H9 (cell line): Measurements from ENCODE around the gene UBAC1. TPM values are rescaled to one million over a fixed set of nuclear protein-coding genes. Genes with fewer than 3 reads are reported as not detected.

Experiments used
- DNase-seq: peaks from one replicate; pipeline ENCODE4 v3.0.0-alpha.2; 2017
- H2AFZ ChIP-seq: one replicate; pipeline ENCODE4 v1.6.1; 2013; ENCODE audit warnings: mild to moderate bottlenecking, low read length, control low read depth, moderate library complexity
- H2AK5ac ChIP-seq: 2 replicates; pipeline ENCODE4 v1.6.1; 2013; ENCODE audit warnings: low read length, control low read depth, mixed read lengths; ENCODE audit not compliant: insufficient read length
- H2BK120ac ChIP-seq: one replicate; pipeline ENCODE4 v1.6.1; 2013; ENCODE audit warnings: low read depth, mild to moderate bottlenecking, low read length, control low read depth, inconsistent platforms; ENCODE audit not compliant: poor library complexity, severe bottlenecking
- H2BK12ac ChIP-seq: 2 replicates; pipeline ENCODE4 v1.6.1; 2013; ENCODE audit warnings: low read length, control low read depth, mixed read lengths, low read depth; ENCODE audit not compliant: insufficient read length
- H2BK15ac ChIP-seq: 2 replicates; pipeline ENCODE4 v1.6.1; 2013; ENCODE audit warnings: low read depth, low read length, control low read depth
- H2BK20ac ChIP-seq: one replicate; pipeline ENCODE4 v1.6.1; 2013; ENCODE audit warnings: low read depth, mild to moderate bottlenecking, low read length, control low read depth, inconsistent platforms; ENCODE audit not compliant: poor library complexity, severe bottlenecking
- H2BK5ac ChIP-seq: 2 replicates; pipeline ENCODE4 v1.6.1; 2013; ENCODE audit warnings: low read length, control low read depth, mixed read lengths; ENCODE audit not compliant: insufficient read length
- H3K14ac ChIP-seq: 2 replicates; pipeline ENCODE4 v1.6.1; 2013; ENCODE audit warnings: low read length, control low read depth; ENCODE audit not compliant: insufficient read depth
- H3K18ac ChIP-seq: 2 replicates; pipeline ENCODE4 v1.6.1; 2013; ENCODE audit warnings: low read depth, mild to moderate bottlenecking, mixed read lengths, low read length, control low read depth; ENCODE audit not compliant: insufficient read length
- H3K23ac ChIP-seq: 2 replicates; pipeline ENCODE4 v1.6.1; 2013; ENCODE audit warnings: low read length, control low read depth, mixed read lengths, low read depth; ENCODE audit not compliant: insufficient read length
- H3K23me2 ChIP-seq: 2 replicates; pipeline ENCODE4 v1.6.1; 2013; ENCODE audit warnings: low read depth, mild to moderate bottlenecking, mixed read lengths, low read length, control low read depth; ENCODE audit not compliant: insufficient read length, poor library complexity, severe bottlenecking
- H3K27ac ChIP-seq: 2 replicates; pipeline ENCODE4 v1.5.1; 2013; ENCODE audit warnings: low read length, control low read depth, mixed read lengths, low read depth; ENCODE audit not compliant: insufficient read length
- H3K27me3 ChIP-seq: 2 replicates; pipeline ENCODE4 v1.6.1; 2013; ENCODE audit warnings: low read length, control low read depth, inconsistent platforms; ENCODE audit not compliant: insufficient read depth
- H3K4ac ChIP-seq: 2 replicates; pipeline ENCODE4 v1.6.1; 2013; ENCODE audit warnings: low read depth, mild to moderate bottlenecking, control low read depth, inconsistent platforms, low read length, moderate library complexity
- H3K4me1 ChIP-seq: 2 replicates; pipeline ENCODE4 v1.6.1; 2013; ENCODE audit warnings: low read length, control low read depth, inconsistent platforms; ENCODE audit not compliant: insufficient read depth
- H3K4me2 ChIP-seq: 2 replicates; pipeline ENCODE4 v1.6.1; 2013; ENCODE audit warnings: low read length, control low read depth, mixed read lengths; ENCODE audit not compliant: insufficient read length, insufficient read depth
- H3K56ac ChIP-seq: 2 replicates; pipeline ENCODE4 v1.6.1; 2013; ENCODE audit warnings: low read depth, mild to moderate bottlenecking, mixed read lengths, low read length, control low read depth; ENCODE audit not compliant: insufficient read length
- H3K79me1 ChIP-seq: 2 replicates; pipeline ENCODE4 v1.6.1; 2013; ENCODE audit warnings: low read depth, mild to moderate bottlenecking, moderate library complexity, low read length, control low read depth, inconsistent platforms; ENCODE audit not compliant: insufficient read depth, poor library complexity, severe bottlenecking
- H3K79me2 ChIP-seq: 2 replicates; pipeline ENCODE4 v1.6.1; 2013; ENCODE audit warnings: low read length, control low read depth, inconsistent platforms; ENCODE audit not compliant: insufficient read depth
- H3K9ac ChIP-seq: 2 replicates; pipeline ENCODE4 v1.6.1; 2013; ENCODE audit warnings: low read length, control low read depth, mixed read lengths; ENCODE audit not compliant: insufficient read length; ENCODE audit errors: extremely low read depth
- H3K9me3 ChIP-seq: one replicate; pipeline ENCODE4 v1.6.1; 2013; ENCODE audit warnings: low read depth, low read length, inconsistent platforms; ENCODE audit not compliant: control insufficient read depth
- H3T11ph ChIP-seq: one replicate; pipeline ENCODE4 v1.6.1; 2013; ENCODE audit warnings: mild to moderate bottlenecking, low read length, control low read depth, inconsistent platforms
- H4K20me1 ChIP-seq: one replicate; pipeline ENCODE4 v1.6.1; 2013; ENCODE audit not compliant: control insufficient read depth, insufficient read length, insufficient read depth
- H4K5ac ChIP-seq: 2 replicates; pipeline ENCODE4 v1.6.1; 2013; ENCODE audit warnings: low read depth, mild to moderate bottlenecking, mixed read lengths, low read length, control low read depth; ENCODE audit not compliant: insufficient read length
- H4K8ac ChIP-seq: replicated peaks from 2 replicates; pipeline ENCODE4 v1.6.1; 2013; ENCODE audit warnings: low read length, control low read depth, mixed read lengths, low read depth; ENCODE audit not compliant: insufficient read length
- H4K91ac ChIP-seq: 2 replicates; pipeline ENCODE4 v1.6.1; 2013; ENCODE audit warnings: low read depth, mild to moderate bottlenecking, moderate library complexity, mixed read lengths, low read length, control low read depth; ENCODE audit not compliant: insufficient read length
- H3K27ac Mint-ChIP-seq, 3 experiments: 2 replicates in 2 of 3; 3 replicates in 1 of 3; pipeline ENCODE4 v1.8.0; 2020 to 2021; ENCODE audit warnings: mixed read lengths in 3 of 3, mild to moderate bottlenecking in 1 of 3, moderate library complexity in 1 of 3
- H3K27me3 Mint-ChIP-seq: 2 replicates; pipeline ENCODE4 v1.8.0; 2021; ENCODE audit warnings: low read depth, mild to moderate bottlenecking, moderate library complexity, mixed read lengths
- H3K36me3 Mint-ChIP-seq, 3 experiments: 2 replicates in 2 of 3; 3 replicates in 1 of 3; pipeline ENCODE4 v1.8.0; 2020 to 2021; ENCODE audit warnings: low read depth in 3 of 3, mixed read lengths in 3 of 3; ENCODE audit not compliant: insufficient read depth in 1 of 3
- H3K4me1 Mint-ChIP-seq, 2 experiments: 2 replicates each; pipeline ENCODE4 v1.8.0; 2020; ENCODE audit warnings: mixed read lengths in 2 of 2
- H3K4me3 Mint-ChIP-seq, 2 experiments: 2 replicates in 1 of 2; 3 replicates in 1 of 2; pipeline ENCODE4 v1.8.0; 2020 to 2021; ENCODE audit warnings: mild to moderate bottlenecking in 2 of 2, mixed read lengths in 2 of 2, moderate library complexity in 1 of 2
- H3K9me3 Mint-ChIP-seq, 2 experiments: 2 replicates in 1 of 2; 3 replicates in 1 of 2; pipeline ENCODE4 v1.8.0; 2020; ENCODE audit warnings: mild to moderate bottlenecking in 2 of 2, mixed read lengths in 2 of 2, moderate library complexity in 1 of 2
- WGBS: extraction: QIAGEN DNeasy Blood & Tissue Kit; methylation state at CpG from one replicate; pipeline ENCODE4 v1.1.7; 2013; ENCODE audit warnings: missing lambda C conversion rate, low lambda C conversion rate, mixed read lengths; ENCODE audit not compliant: insufficient read length; ENCODE audit errors: extremely low coverage; 5-methylcytosine and 5-hydroxymethylcytosine counted together
- total RNA-seq: library from RNA; stranded (reverse); gene quantifications from 2 replicates; pipeline ENCODE4 v1.2.1, GENCODE V29; 2021
- TF ChIP-seq, protein P1 (sequence below): fragments of 200-600 bp; sonication (generic); conservative IDR thresholded peaks from 3 replicates; pipeline ENCODE4 v1.8.0; 2021; ENCODE audit warnings: antibody characterized with exemption, mild to moderate bottlenecking

UBAC1 gene
- total RNA-seq, 1 experiment from 2014 or later: 47.5 TPM

GRCh38 chr9:136006169-136006568 lies 45.0 kb upstream of the UBAC1 start:
- Mint-ChIP-seq H3K4me1 (peaks cover 49 to 70% of the 10 kb centered on the region in 2 experiments), H3K36me3 (0 out of 7 replicates have a peak, but pooled peaks cover 0 to 4% (median 0%) of the 10 kb centered on the region in 3 experiments), H3K4me3 (no peak overlapping the region), H3K27me3 (no peaks in the 10 kb centered on the region), H3K9me3 (no peaks in the 10 kb centered on the region; a peak in 1 of 5 replicates), H3K27ac (no peak overlapping the region)
- no peak overlapping the region for H4K8ac ChIP-seq
- no peak overlapping the region for H3K23ac ChIP-seq
- no peak overlapping the region for H3K4ac ChIP-seq
- H3K4me1 ChIP-seq: no peaks in the 10 kb centered on the region; the same call in 1 of the 2 replicates
- no peaks in the 10 kb centered on the region for H3K27me3 ChIP-seq
- no CpG with 5 or more reads among the region's 7 CpGs for WGBS
- H3K4me2 ChIP-seq: no peak overlapping the region
- H2BK20ac ChIP-seq: no peak overlapping the region
- no peak overlapping the region for H3K9ac ChIP-seq
- H3T11ph ChIP-seq: no peak overlapping the region
- no peaks in the 10 kb centered on the region for H4K20me1 ChIP-seq
- H3K27ac ChIP-seq: no peak overlapping the region
- H3K9me3 ChIP-seq: no peaks in the 10 kb centered on the region
- no peak overlapping the region for H3K14ac ChIP-seq
- no peaks in the 10 kb centered on the region for H3K23me2 ChIP-seq
- H4K5ac ChIP-seq: no peak overlapping the region
- no peak overlapping the region for H4K91ac ChIP-seq
- no peak overlapping the region for H3K56ac ChIP-seq
- TF ChIP-seq, protein P1, sequence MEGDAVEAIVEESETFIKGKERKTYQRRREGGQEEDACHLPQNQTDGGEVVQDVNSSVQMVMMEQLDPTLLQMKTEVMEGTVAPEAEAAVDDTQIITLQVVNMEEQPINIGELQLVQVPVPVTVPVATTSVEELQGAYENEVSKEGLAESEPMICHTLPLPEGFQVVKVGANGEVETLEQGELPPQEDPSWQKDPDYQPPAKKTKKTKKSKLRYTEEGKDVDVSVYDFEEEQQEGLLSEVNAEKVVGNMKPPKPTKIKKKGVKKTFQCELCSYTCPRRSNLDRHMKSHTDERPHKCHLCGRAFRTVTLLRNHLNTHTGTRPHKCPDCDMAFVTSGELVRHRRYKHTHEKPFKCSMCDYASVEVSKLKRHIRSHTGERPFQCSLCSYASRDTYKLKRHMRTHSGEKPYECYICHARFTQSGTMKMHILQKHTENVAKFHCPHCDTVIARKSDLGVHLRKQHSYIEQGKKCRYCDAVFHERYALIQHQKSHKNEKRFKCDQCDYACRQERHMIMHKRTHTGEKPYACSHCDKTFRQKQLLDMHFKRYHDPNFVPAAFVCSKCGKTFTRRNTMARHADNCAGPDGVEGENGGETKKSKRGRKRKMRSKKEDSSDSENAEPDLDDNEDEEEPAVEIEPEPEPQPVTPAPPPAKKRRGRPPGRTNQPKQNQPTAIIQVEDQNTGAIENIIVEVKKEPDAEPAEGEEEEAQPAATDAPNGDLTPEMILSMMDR: no peak
- H3K18ac ChIP-seq: no peak overlapping the region
- H2BK5ac ChIP-seq: no peak overlapping the region
- H2BK15ac ChIP-seq: no peak overlapping the region
- no peaks in the 10 kb centered on the region for H3K79me2 ChIP-seq
- H2BK120ac ChIP-seq: no peak overlapping the region
- H3K79me1 ChIP-seq: no peaks in the 10 kb centered on the region
- no peak overlapping the region for H2AFZ ChIP-seq
- no peak for DNase-seq
- H2AK5ac ChIP-seq: no peak overlapping the region
- H2BK12ac ChIP-seq: no peak overlapping the region
